Natural killer cell (primary cell): ENCODE data around the gene TSPAN18. TPM values are rescaled to one million over a fixed set of nuclear protein-coding genes. Genes with fewer than 3 reads are reported as not detected.

ENCODE experiments used
- ATAC-seq, 3 donors: fragments of 150-1000 bp in 2 of 3; fragments of 200-7000 bp in 1 of 3; cut with Tn5 transposase; 1 replicate in 1 of 3; 2 replicates in 2 of 3; pipeline ENCODE4 v1.10.0; 2021; ENCODE audit warnings: mild to moderate bottlenecking in 2 of 3, moderate library complexity in 2 of 3
- DNase-seq, 2 donors: peaks; one replicate each; pipeline versions ENCODE4 v3.0.0 to v3.0.0-alpha.2; 2013 to 2021; ENCODE audit warnings: mixed read lengths in 1 of 2
- H3K27ac ChIP-seq: one replicate; pipeline ENCODE4 v1.5.1; 2013; ENCODE audit warnings: mild to moderate bottlenecking, low read length
- H3K27me3 ChIP-seq: one replicate; pipeline ENCODE4 v1.6.1; 2013; ENCODE audit warnings: low read length; ENCODE audit not compliant: control insufficient read depth, insufficient read depth
- H3K36me3 ChIP-seq: one replicate; pipeline ENCODE4 v1.6.1; 2013; ENCODE audit warnings: low read length; ENCODE audit not compliant: control insufficient read depth, insufficient read depth
- H3K4me1 ChIP-seq: one replicate; pipeline ENCODE4 v1.6.1; 2013; ENCODE audit warnings: low read length; ENCODE audit not compliant: control insufficient read depth, insufficient read depth
- H3K4me3 ChIP-seq: one replicate; pipeline ENCODE4 v1.5.1; 2013; ENCODE audit warnings: low read length
- H3K9me3 ChIP-seq: one replicate; pipeline ENCODE4 v1.6.1; 2013; ENCODE audit warnings: low read length; ENCODE audit not compliant: control insufficient read depth, insufficient read depth
- H3K27ac Mint-ChIP-seq, 2 donors: one replicate each; pipeline ENCODE4 v1.8.0; 2022; ENCODE audit warnings: mild to moderate bottlenecking in 2 of 2, mixed read lengths in 2 of 2, moderate library complexity in 1 of 2
- H3K27me3 Mint-ChIP-seq, 2 donors: one replicate each; pipeline ENCODE4 v1.8.0; 2022; ENCODE audit warnings: low read depth in 2 of 2, mixed read lengths in 2 of 2
- H3K36me3 Mint-ChIP-seq: one replicate; pipeline ENCODE4 v1.8.0; 2022; ENCODE audit warnings: mixed read lengths
- H3K4me1 Mint-ChIP-seq, 2 donors: one replicate each; pipeline ENCODE4 v1.8.0; 2022; ENCODE audit warnings: mixed read lengths in 2 of 2
- H3K4me3 Mint-ChIP-seq: one replicate; pipeline ENCODE4 v1.8.0; 2022; ENCODE audit warnings: mild to moderate bottlenecking, moderate library complexity, mixed read lengths
- H3K9me3 Mint-ChIP-seq, 2 donors: one replicate each; pipeline ENCODE4 v1.8.0; 2022; ENCODE audit warnings: mixed read lengths in 2 of 2
- WGBS: methylation state at CpG from one replicate; pipeline ENCODE4 v1.1.7; 2013; ENCODE audit warnings: missing lambda C conversion rate; ENCODE audit not compliant: insufficient coverage; 5-methylcytosine and 5-hydroxymethylcytosine counted together
- intact Hi-C: fragments of 100-400 bp; cut with micrococcal nuclease; formaldehyde crosslinking; loops from one replicate; pipeline ENCODE4 v1.14.2; 2022
- total RNA-seq, 4 donors: library from RNA; stranded (reverse); fragments of 120-200 nt in 1 of 4; gene quantifications; one replicate each; pipeline versions ENCODE4 v1.2.3 to v1.2.4, GENCODE V29; 2013 to 2022
- TF ChIP-seq, protein P1 (sequence below): fragments of 200-600 bp; IDR thresholded peaks from one replicate; pipeline ENCODE4 v1.8.0; 2022; ENCODE audit warnings: antibody characterized with exemption

The TSPAN18 gene
- total RNA-seq, 3 donors from 2014 or later (not counting 1 experiment from before 2014, with no cell fraction given), result 1.9 to 2.4 (median 2.3) TPM

DNA sequence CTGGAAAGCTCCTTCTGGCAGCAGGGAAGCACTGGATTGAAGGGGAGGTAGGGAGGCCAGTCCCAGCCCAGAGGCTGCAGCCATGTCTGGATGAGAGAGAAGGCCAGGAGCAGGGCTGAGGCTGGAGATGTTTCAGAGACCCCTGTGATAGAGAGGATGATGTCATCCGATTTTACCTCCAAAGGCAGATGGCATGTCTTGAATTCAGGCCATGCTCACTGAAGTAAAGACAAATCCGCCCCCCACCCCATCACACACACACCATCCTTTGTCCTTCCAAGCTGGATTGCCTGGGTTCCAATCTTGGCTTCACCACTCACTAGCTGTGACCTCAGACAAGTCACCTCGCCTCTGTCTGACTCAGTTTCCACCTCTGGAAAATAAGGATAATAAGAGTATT lies 176.8 kb downstream of the TSPAN18 start:
- DNase-seq (no peak), ATAC-seq (no peak)
- no peak overlapping the region for H3K27ac ChIP-seq
- Mint-ChIP-seq H3K27ac (no peak overlapping the region), H3K4me1 (no peaks in the 10 kb centered on the region), H3K4me3 (no peak overlapping the region), H3K36me3 (no peaks in the 10 kb centered on the region), H3K27me3 (peaks cover 6 to 10% of the 10 kb centered on the region in 2 donors), H3K9me3 (no peaks in the 10 kb centered on the region)
- 85% methylated on average over 3 of the region's 3 CpGs for WGBS
- H3K9me3 ChIP-seq, result no peaks in the 10 kb centered on the region
- no peaks in the 10 kb centered on the region for H3K4me1 ChIP-seq
- TF ChIP-seq, protein P1, sequence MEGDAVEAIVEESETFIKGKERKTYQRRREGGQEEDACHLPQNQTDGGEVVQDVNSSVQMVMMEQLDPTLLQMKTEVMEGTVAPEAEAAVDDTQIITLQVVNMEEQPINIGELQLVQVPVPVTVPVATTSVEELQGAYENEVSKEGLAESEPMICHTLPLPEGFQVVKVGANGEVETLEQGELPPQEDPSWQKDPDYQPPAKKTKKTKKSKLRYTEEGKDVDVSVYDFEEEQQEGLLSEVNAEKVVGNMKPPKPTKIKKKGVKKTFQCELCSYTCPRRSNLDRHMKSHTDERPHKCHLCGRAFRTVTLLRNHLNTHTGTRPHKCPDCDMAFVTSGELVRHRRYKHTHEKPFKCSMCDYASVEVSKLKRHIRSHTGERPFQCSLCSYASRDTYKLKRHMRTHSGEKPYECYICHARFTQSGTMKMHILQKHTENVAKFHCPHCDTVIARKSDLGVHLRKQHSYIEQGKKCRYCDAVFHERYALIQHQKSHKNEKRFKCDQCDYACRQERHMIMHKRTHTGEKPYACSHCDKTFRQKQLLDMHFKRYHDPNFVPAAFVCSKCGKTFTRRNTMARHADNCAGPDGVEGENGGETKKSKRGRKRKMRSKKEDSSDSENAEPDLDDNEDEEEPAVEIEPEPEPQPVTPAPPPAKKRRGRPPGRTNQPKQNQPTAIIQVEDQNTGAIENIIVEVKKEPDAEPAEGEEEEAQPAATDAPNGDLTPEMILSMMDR, result no peak
- H3K4me3 ChIP-seq, result no peak overlapping the region
- no peaks in the 10 kb centered on the region for H3K36me3 ChIP-seq
- intact Hi-C loops, result no loop called here
- no peaks in the 10 kb centered on the region for H3K27me3 ChIP-seq

DNA sequence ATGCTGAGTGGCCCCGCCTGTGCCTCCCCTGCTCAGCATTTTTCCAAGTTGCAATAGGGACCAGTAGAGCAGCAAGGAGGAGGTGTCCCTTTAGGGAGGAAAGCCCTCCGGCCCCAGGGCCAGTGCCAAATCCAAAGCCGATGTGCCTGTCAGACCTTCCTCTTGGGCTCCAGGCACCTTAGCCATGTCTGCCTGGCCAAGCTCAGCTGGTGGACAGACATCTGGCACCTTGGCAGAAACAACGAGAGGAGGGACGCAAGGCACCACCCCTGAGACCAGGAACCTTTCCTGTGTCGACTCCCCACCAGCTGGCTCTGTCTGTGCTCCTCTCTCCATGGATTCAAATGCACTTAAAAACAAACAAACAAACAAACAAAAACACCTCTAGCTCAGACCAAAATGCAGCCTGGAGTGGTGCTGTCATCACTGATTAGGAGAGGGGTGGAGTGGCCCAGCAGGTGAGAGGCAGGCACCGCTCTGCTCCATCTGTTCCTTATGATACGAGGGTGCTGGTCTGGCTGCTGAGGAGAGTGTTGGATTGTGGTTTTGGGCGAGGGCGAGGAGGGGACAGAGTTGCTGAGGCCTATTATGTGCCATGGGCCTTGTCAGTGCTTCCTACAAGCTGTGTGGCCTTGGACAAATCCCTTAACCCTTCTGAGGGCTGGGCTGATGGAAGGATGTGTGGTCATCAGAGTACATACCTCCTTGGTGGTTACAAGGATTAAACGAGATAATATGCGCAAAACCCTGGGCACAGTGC lies 177.7 kb downstream of the TSPAN18 start:
- DNase-seq, result no peak
- 91% methylated on average over 11 of the region's 12 CpGs for WGBS

DNA sequence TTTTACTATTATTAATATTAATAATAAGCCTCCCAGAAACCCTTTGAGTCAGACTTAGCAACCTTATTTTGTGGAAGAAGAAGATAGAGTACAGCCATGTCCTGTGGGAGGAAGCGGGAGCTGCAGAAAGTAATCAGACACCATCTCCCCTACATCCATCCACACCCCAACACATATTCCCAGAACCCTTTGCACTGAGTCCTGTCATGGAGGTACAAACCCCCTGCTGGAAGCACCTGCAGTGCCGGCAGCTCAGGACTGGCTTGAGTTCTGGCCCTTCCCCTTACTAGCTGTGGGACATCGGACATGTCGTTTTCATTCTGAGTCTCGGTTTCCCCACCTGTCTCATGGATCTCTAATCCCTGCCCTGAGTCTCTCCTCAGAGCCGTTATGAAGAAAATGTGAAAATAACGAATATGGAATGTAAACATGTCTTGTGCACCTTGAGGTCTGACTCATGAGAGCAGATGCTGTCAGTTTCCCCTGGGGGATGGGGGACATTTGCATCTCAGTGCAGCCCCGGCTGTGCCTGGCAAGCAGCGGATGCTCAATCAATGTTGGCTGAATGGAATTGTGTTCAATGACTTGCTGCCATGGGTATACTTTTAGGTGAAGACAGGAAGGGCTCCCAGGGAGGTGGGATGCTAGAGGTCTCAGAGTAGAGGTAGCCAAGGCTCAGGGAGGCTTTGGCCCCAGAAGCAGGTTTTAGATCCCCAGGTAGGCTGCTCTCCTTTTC lies 178.5 kb downstream of the TSPAN18 start:
- Histone ChIP-seq H3K36me3 (no peaks in the 10 kb centered on the region), H3K4me3 (no peak overlapping the region), H3K27me3 (no peaks in the 10 kb centered on the region), H3K27ac (no peak overlapping the region), H3K4me1 (no peaks in the 10 kb centered on the region), H3K9me3 (no peaks in the 10 kb centered on the region)
- intact Hi-C loops, result no loop called here
- Mint-ChIP-seq H3K27me3 (peaks cover 9 to 10% of the 10 kb centered on the region in 2 donors), H3K4me1 (no peaks in the 10 kb centered on the region), H3K36me3 (no peaks in the 10 kb centered on the region), H3K4me3 (no peak overlapping the region), H3K27ac (no peak overlapping the region), H3K9me3 (no peaks in the 10 kb centered on the region)
- ATAC-seq (no peak), DNase-seq (no peak)
- TF ChIP-seq, protein P1, result no peak
- WGBS, result 88% methylated on average over 9 of the region's 9 CpGs

More for the DNA sequence above, 177.7 kb downstream of the TSPAN18 start:
- H3K27me3 Mint-ChIP-seq, result peaks cover 6 to 10% of the 10 kb centered on the region in 2 donors
- no peaks in the 10 kb centered on the region for H3K9me3 ChIP-seq
- H3K36me3 Mint-ChIP-seq, result no peaks in the 10 kb centered on the region
- H3K27ac Mint-ChIP-seq, result no peak overlapping the region
- H3K27me3 ChIP-seq, result no peaks in the 10 kb centered on the region
- no peak for ATAC-seq
- TF ChIP-seq, protein P1, result no peak
- H3K27ac ChIP-seq, result no peak overlapping the region
- H3K9me3 Mint-ChIP-seq, result no peaks in the 10 kb centered on the region
- no peaks in the 10 kb centered on the region for H3K4me1 ChIP-seq
- no peaks in the 10 kb centered on the region for H3K4me1 Mint-ChIP-seq
- no peak overlapping the region for H3K4me3 Mint-ChIP-seq
- intact Hi-C loops, result no loop called here
- H3K36me3 ChIP-seq, result no peaks in the 10 kb centered on the region
- no peak overlapping the region for H3K4me3 ChIP-seq
